Fibroblast of lung (primary cell): ENCODE measurements around the gene RPH3AL. TPM values are rescaled to one million over a fixed set of nuclear protein-coding genes. Genes with fewer than 3 reads are reported as not detected.

Source experiments
- DNase-seq, 2 donors: peaks; one replicate each; pipeline versions ENCODE4 v3.0.0 to v3.0.0-alpha.2; 2010; ENCODE audit warnings: low read depth in 2 of 2
- H2AFZ ChIP-seq: 2 replicates; pipeline ENCODE4 v1.5.1; 2012; ENCODE audit warnings: low read length, control low read depth, inconsistent platforms
- H3K27ac ChIP-seq: 2 replicates; pipeline ENCODE4 v1.5.1; 2011; ENCODE audit warnings: low read length, control low read depth; ENCODE audit not compliant: insufficient read depth
- H3K27me3 ChIP-seq: 2 replicates; pipeline ENCODE4 v1.5.1; 2011; ENCODE audit warnings: mild to moderate bottlenecking, low read length; ENCODE audit not compliant: control insufficient read depth, insufficient read depth
- H3K36me3 ChIP-seq: 2 replicates; pipeline ENCODE4 v1.5.1; 2011; ENCODE audit warnings: low read length; ENCODE audit not compliant: control insufficient read depth, insufficient read depth
- H3K4me1 ChIP-seq: 2 replicates; pipeline ENCODE4 v1.5.1; 2011; ENCODE audit warnings: low read length; ENCODE audit not compliant: control insufficient read depth, insufficient read depth; ENCODE audit errors: extremely low read depth
- H3K4me2 ChIP-seq: 2 replicates; pipeline ENCODE4 v1.5.1; 2011; ENCODE audit warnings: low read length, control low read depth; ENCODE audit not compliant: insufficient read depth; ENCODE audit errors: extremely low read depth
- H3K4me3 ChIP-seq, 4 experiments: fragments of 200-600 bp in 1 of 4; sonication (generic) in 1 of 4; replicated peaks in 1 of 4; 2 replicates each; pipeline ENCODE4 v1.5.1; 2011 to 2016; ENCODE audit warnings: low read length in 4 of 4, low read depth in 3 of 4, mild to moderate bottlenecking in 3 of 4, control low read depth in 2 of 4, inconsistent platforms in 1 of 4, mixed read lengths in 1 of 4; ENCODE audit not compliant: insufficient read depth in 1 of 4; ENCODE audit errors: control extremely low read depth in 1 of 4
- H3K79me2 ChIP-seq: 2 replicates; pipeline ENCODE4 v1.5.1; 2012; ENCODE audit warnings: mild to moderate bottlenecking, low read length, inconsistent platforms; ENCODE audit not compliant: control insufficient read depth, insufficient read depth
- H3K9ac ChIP-seq: 2 replicates; pipeline ENCODE4 v1.5.1; 2011; ENCODE audit warnings: mild to moderate bottlenecking, low read length, control low read depth; ENCODE audit not compliant: insufficient read depth
- H3K9me3 ChIP-seq: 2 replicates; pipeline ENCODE4 v1.5.1; 2012; ENCODE audit warnings: low read depth, low read length; ENCODE audit not compliant: control insufficient read depth, insufficient read depth
- H4K20me1 ChIP-seq: 2 replicates; pipeline ENCODE4 v1.5.1; 2011; ENCODE audit warnings: low read length; ENCODE audit not compliant: control insufficient read depth, insufficient read depth; ENCODE audit errors: extremely low read depth
- CTCF ChIP-seq, 2 donors: IDR thresholded peaks in 1 of 2; conservative IDR thresholded peaks in 1 of 2; 1 replicate in 1 of 2; 2 replicates in 1 of 2; pipeline ENCODE4 v1.5.1; 2011 to 2012; ENCODE audit warnings: low read length in 2 of 2, control low read depth in 1 of 2, inconsistent platforms in 1 of 2, low read depth in 1 of 2, mild to moderate bottlenecking in 1 of 2
- EZH2 ChIP-seq: IDR thresholded peaks from 2 replicates; pipeline ENCODE4 v1.5.1; 2012; ENCODE audit warnings: low read length, control low read depth, mild to moderate bottlenecking; ENCODE audit errors: missing control alignments
- polyA plus RNA-seq, 2 donors: library from polyadenylated mRNA; depleted of rRNA in 1 of 2; stranded (reverse) in 1 of 2; unstranded in 1 of 2; fragments of >200 nt; gene quantifications; 2 replicates each; pipeline ENCODE4 v1.2.1, GENCODE V29; 2011 to 2012; ENCODE audit warnings: missing spikeins in 1 of 2
- total RNA-seq: library from RNA; depleted of rRNA; stranded (reverse); fragments of >200 nt; gene quantifications from 2 replicates; pipeline ENCODE4 v1.2.1, GENCODE V29; 2014

The RPH3AL gene
- total and polyA plus RNA-seq, 2 donors (not counting 1 experiment from before 2014, with no cell fraction given), result 0.49 to 3.0 TPM

DNA sequence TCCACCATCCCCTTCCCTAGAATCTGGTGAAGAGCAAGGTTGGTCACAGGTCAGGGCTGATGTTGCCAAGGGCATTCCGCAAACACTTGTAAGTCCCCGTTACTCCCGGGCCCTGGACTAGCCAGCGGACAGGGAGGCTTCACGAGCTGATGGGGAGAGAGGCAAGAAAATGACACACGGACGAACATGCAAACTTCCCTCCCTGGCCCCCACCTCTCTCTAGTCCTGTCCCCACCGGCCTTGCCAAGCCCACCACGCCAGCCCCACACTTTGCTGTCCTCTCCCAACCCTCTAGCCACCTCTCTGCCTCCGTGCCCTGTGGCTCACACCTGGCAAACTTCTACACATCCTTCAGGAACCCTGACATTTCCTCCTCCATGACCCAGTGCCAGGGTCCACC lies 54.8 kb downstream of the RPH3AL start:
- TF ChIP-seq CTCF (conservative IDR thresholded peaks at IDR 0.05 in 1 of 2, IDR thresholded peaks at IDR 0.05 in 1 of 2; ENCODE audit: low read depth in 1 of 2, low read length in 2 of 2), result no peak
- TF ChIP-seq EZH2, result no peak
- Histone ChIP-seq H3K9ac (no peak overlapping the region), H3K27ac (no peak overlapping the region), H2AFZ (no peak overlapping the region), H3K36me3 (no peaks in the 10 kb centered on the region), H3K4me1 (no peaks in the 10 kb centered on the region), H3K4me2 (no peak overlapping the region), H4K20me1 (no peaks in the 10 kb centered on the region), H3K4me3 (no peak overlapping the region), H3K9me3 (no peaks in the 10 kb centered on the region), H3K79me2 (no peaks in the 10 kb centered on the region), H3K27me3 (no peaks in the 10 kb centered on the region)
- DNase-seq, result no peak

DNA sequence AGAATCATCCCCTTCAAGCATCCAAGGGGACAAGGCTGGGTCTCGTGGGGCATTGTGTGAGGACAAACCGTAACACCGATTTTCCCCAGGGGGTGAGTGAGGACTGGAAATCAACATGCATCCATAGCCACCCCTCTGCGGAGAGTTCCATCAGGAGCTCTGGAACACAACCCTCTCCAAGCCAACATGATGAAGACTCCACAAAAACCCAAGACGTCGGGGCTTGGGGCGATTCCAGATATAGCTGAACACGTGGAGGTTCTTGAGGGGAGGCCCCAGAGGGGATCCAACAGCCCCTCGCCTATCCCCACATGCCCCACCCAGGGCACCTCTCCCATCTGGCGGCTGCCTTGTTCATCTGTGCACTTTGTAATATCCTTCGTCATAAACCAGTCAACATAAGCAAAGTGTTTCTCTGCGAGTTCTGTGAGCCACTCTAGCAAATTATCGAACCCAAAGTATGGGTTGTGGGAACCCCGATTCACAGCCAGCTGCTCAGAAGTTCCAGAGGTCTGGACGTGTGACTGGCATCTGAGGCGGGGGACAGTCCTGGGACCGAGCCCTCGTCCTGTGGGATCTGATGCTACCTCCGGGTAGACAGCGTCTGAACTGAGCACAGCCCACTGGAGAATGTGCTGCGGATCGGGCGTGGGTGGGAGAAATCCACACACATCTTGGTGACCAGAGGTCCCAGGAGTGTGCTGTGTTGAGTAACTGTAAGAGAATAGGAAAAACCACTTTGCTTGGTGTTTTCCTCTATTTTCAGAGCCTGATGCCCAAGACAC lies 55.5 kb downstream of the RPH3AL start:
- H2AFZ ChIP-seq, result no peak overlapping the region
- no peak for DNase-seq
- H4K20me1 ChIP-seq, result no peaks in the 10 kb centered on the region
- no peaks in the 10 kb centered on the region for H3K36me3 ChIP-seq
- TF ChIP-seq EZH2 (no peak), CTCF (conservative IDR thresholded peaks at IDR 0.05 in 1 of 2, IDR thresholded peaks at IDR 0.05 in 1 of 2; ENCODE audit: low read depth in 1 of 2, low read length in 2 of 2) (no peak)
- H3K4me3 ChIP-seq, result no peak overlapping the region
- H3K4me2 ChIP-seq, result no peak overlapping the region
- H3K9ac ChIP-seq, result no peak overlapping the region
- H3K4me1 ChIP-seq, result no peaks in the 10 kb centered on the region
- H3K27me3 ChIP-seq, result no peaks in the 10 kb centered on the region
- H3K9me3 ChIP-seq, result no peaks in the 10 kb centered on the region
- no peak overlapping the region for H3K27ac ChIP-seq
- H3K79me2 ChIP-seq, result no peaks in the 10 kb centered on the region

GRCh38 chr17:296379-296778 lies 56.2 kb downstream of the RPH3AL start:
- Histone ChIP-seq H3K27ac (no peak overlapping the region), H3K4me3 (no peak overlapping the region), H3K36me3 (no peaks in the 10 kb centered on the region), H3K4me2 (no peak overlapping the region), H3K9ac (no peak overlapping the region), H4K20me1 (no peaks in the 10 kb centered on the region), H2AFZ (no peak overlapping the region), H3K9me3 (no peaks in the 10 kb centered on the region), H3K4me1 (no peaks in the 10 kb centered on the region), H3K27me3 (no peaks in the 10 kb centered on the region), H3K79me2 (no peaks in the 10 kb centered on the region)
- DNase-seq, result no peak
- TF ChIP-seq CTCF (conservative IDR thresholded peaks at IDR 0.05 in 1 of 2, IDR thresholded peaks at IDR 0.05 in 1 of 2; ENCODE audit: low read depth in 1 of 2, low read length in 2 of 2) (no peak), EZH2 (no peak)
